Inflammatory macrophage (primary cell): ENCODE results near the gene GABRA1.

Source experiments
- DNase-seq, 2 donors: peaks; one replicate each; pipeline ENCODE4 v3.0.0-alpha.2; 2020 to 2022
- total RNA-seq, 18 experiments: gene quantifications; one replicate each; lab custom pipeline; 2026; ENCODE audit warnings: mixed read lengths in 6 of 18, inconsistent platforms in 2 of 18; lab: John Stamatoyannopoulos, UW

GABRA1 gene
- total RNA-seq, result 0 to 0.13 (median 0.04) reads per million in 18 experiments

GRCh38 chr5:161847941-161848391 lies at the start of gene GABRA1:
Gene GABRA1 (plus strand): TSS chr5:161848120. CDS start chr5:161850811, 2,691 bp downstream.
- no peak for DNase-seq

- DNase-seq, result no peak
Observed at GRCh38 chr5:161799316-161799715, 48.6 kb upstream of the GABRA1 start.

DNA sequence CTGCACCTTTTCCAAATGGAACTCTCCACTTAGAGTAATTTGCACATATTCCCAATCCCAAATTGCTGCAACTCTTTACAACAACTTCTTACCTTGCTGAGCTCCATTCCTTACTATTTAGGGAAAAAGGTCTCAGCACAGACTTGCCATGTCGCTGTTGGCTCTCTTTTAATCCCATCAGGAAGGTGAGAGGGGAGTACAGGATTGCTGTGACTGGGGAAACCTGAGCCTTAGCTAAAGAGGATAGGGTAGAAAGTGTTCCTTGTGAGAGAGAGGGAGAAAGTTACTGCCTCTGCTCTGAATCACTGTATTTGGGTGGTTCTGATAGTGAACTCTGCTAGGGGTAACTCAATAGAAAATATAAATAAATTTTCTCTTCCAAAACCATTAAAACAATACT lies 43.7 kb upstream of the GABRA1 start:
- DNase-seq, result no peak

DNA sequence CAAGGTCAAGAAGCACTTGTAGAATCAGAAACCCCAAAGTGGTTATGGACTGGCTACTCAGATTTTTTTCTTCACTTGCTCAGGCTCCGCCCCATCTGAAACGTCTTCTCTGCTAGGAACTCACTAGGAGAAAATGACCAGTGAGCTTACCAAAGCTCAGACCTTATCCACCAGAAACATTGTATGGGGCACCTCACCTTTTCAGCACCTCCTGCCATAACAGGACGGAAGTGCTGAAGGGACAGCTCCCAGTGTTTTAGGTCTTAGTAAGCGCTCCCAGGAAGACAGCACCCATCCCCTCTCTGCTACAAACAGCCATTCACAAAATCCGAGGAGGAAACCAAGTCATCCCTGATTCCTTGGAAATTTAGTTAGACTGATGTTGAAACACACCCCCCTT lies 1.2 kb upstream of the GABRA1 start:
- no peak for DNase-seq

DNA sequence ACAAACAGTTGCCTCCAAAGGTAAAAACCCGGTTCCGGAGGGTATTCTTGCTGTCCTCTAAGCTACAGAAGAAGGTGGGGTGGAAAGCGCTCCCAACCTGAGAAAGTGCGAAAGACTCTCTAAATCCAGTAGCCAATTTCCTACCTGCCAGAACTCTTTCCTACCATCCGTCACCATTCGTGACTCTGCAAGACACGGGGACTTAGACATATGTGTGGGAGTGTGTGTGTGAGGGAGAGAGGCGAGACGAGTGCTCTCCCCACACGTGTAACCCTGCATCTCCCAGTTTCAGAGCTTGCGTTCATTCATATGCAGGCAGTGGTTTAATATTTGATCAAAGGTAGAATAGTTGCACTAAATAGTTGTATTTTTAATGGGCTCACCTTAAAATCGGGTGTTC lies 473 bp upstream of the GABRA1 start:
- DNase-seq, result no peak

DNA sequence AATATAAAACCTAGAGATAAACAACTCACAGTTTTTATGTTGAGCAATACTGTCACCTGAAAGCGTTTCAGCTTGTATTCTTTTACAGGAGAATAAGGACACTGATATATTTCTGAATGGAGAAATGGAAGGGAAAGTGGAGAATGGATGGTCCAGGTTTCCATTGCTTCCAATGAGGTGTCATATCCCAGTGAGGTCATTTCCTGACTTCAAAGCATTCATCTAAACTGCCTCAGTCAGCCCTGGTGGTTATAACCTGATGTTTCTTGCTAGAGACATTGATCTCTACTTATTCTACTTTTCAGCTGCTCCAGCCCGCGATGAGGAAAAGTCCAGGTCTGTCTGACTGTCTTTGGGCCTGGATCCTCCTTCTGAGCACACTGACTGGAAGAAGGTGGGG lies 2.6 kb downstream of the GABRA1 start:
- no peak for DNase-seq

GRCh38 chr5:161851691-161852299 lies 3.9 kb downstream of the GABRA1 start:
- DNase-seq, result peak in 1 of 2 donors; percentile 10

DNA sequence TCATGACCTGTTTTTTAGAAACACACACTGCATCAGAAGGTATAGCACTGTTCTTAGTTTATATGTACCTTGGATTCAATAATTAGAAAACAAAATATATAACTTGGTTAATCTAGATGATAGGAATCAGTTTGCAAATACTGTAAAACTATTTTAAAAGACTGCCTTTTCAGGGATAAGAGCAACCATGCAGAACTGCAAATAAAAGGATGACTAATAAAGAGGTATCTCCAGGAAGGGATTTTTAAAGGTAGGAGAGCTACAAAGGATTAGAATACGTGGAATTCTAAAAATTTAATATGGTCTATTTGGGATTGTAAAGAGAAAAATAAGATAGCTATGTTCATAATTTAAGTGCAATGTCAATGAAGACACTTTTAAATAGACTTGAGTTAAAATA lies 9.4 kb downstream of the GABRA1 start:
- no peak for DNase-seq

GRCh38 chr5:161863259-161863658 lies 15.3 kb downstream of the GABRA1 start:
- no peak for DNase-seq

- no peak for DNase-seq
Observed at GRCh38 chr5:161863811-161864210, 15.9 kb downstream of the GABRA1 start.

DNA sequence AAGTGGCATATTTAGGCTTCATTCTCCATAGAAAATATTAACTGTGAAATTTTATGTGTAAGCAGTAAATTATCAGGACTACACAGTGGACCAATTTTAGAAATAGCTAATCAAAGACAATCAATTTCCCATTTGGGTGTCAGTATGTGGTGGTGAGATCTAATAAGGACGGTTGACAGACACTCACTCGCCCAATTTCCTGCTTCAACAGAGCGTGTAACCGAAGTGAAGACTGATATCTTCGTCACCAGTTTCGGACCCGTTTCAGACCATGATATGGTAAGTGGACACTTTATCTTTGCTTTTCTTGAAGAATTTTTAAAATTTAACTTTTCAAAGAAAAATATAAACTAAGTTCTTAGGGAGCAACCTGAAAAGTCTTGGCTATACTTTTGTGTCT lies 17.6 kb downstream of the GABRA1 start:
- DNase-seq, result no peak

DNA sequence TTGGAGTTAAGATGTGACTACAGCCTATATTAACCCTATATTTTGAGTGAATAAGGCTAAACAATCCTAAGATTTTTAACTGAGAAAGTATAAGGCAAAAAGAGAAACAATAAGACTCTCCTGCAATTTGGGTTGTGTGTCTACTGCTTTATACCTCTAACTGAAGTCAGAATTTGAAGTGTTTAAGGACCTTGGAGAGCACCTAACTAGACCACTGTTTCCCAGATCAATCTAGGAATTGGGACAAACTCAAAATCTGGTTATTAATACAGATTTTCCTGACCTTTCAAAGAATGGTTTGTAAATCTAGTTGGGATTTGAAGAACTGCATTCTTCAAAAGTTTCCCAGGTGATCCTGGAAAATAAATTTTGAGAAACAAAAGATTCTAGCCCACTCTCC lies 42.1 kb downstream of the GABRA1 start:
- DNase-seq, result no peak

GRCh38 chr5:161895514-161895913 lies 47.6 kb downstream of the GABRA1 start:
- DNase-seq, result no peak

DNA sequence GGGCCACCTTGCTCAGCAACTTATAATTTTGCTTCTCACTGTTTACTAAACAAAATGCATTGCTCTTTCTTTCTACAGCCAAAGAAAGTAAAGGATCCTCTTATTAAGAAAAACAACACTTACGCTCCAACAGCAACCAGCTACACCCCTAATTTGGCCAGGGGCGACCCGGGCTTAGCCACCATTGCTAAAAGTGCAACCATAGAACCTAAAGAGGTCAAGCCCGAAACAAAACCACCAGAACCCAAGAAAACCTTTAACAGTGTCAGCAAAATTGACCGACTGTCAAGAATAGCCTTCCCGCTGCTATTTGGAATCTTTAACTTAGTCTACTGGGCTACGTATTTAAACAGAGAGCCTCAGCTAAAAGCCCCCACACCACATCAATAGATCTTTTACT lies 49.1 kb downstream of the GABRA1 start:
- DNase-seq, result no peak

DNA sequence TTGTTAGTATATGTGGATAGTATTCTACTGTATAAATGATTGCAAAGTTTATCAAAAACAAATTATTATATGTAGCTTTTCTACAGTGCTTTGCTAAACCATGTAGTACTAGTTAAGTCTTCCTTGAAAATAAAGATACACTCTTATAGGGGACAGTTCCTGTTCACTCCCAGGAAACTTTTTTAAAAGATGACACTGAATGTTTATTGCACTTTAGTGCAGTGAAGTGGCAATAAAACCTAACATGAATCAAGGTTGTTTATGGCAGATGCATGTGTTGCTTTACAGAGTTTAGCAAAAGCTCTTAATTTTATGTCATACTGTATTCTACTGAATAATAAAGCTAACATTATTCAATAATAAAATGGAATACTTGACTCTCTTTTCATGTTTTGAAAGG lies 51.7 kb downstream of the GABRA1 start:
- no peak for DNase-seq

DNA sequence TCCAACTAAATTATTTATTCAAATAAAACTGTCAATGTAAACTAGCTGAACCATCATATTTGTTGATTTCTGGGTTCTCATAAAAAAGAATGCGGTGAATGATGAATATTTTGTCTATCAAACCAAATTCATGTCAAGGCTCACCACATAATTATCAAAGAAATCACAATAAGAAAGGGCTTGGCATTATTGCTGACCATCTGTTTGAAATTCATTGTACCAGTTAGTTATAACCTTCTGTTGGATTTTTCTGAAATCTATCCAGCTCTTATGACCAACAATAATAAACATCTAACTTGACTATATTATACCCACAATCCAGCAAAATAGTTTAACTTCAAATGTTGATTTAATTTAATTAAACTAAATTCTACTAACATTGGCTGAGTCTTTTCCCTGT lies 53.1 kb downstream of the GABRA1 start:
- DNase-seq, result no peak

DNA sequence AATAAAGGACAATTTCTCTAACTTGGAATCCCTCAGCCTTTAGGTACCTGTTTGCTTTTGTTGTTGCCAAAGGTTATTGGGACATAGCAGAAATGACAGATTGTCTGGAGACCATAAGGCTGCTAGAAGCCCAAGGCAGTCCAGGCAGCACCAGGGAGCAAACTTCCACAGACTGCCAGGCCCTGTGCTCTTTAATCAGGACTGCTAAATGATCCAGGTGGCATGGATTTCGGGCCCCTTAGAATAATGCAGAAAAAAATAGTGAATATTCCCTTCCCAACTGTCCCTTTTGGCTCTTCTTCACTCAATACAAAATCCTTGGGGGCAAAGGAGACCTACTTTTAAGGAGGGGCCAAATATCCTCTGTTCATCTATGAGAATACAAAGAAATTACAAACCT lies 73.9 kb downstream of the GABRA1 start:
- DNase-seq, result no peak

DNA sequence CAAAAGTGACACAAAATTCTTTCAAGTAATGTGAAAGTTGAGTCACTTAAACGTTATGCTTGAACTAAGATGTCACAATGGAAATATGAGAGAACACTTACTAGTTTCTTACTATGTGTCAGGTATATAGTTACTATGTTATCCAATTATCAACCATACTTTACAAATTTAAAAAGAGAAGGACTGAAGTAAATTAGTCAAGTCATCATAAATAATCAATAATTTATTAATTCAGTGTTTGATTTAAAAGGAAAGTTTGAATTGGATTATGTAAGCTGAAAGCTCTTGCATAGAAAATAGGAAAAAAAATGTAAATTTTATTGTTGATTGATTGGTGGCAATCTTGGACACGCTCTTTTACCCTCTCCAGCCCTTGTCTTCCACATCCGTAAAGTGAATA lies 76.3 kb downstream of the GABRA1 start:
- DNase-seq, result no peak

- DNase-seq, result no peak
Observed at GRCh38 chr5:161925960-161926359, 78.0 kb downstream of the GABRA1 start.

DNA sequence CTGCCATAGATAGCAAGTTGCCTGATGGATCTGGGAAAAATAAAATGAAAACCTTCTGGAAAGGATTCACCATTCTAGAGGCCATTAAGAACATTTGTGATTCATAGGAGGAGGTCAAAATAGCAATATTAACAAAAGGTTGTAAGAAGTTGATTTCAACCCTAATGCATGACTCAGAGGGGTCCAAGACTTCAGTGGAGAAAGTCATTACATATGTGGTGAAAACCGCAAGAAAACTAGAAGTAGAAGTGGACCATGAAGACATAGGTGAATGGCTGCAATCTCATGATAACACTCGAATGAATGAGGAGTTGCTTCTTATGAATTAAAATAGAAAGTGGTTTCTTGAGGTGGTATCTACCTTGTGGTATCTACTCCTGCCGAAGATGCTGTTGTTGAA lies 86.6 kb downstream of the GABRA1 start:
- DNase-seq, result no peak

DNA sequence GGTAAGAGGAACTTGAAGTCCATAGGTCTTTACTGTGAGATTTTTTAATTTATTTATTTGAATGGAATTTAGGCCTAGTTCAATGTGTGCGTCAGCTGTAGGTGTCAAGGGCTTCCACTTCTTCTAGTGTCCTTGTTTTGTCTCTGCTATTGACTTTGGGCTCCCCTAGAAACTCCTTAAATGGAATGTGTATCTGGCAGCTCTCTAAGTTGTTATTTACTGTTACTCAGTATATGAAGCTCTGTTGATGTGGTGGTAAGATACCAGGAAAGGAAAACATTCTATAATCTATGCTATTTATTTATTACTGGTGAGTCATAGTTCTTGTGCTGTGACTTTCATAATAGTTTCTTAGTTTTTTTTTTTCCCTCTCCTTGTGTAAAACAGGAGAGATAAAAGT lies 97.1 kb downstream of the GABRA1 start:
- no peak for DNase-seq

DNA sequence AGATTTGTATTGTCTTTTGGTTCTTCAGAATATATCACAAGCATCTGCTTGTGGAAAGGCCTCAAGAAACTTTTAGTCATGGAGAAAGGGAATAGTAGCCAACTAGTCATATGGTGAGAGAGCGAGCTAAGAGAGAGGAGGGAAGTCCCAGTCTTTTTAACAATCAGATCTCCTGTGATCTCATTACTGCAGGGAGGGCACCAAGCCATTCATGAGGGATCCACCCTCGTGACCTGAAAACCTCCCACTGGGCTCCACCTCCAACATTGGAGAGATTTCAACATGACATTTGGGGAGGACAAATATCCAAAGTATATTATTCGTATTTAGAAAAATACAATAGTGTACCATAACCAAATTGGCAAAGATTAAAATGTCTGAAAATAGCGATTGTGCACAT lies 99.0 kb downstream of the GABRA1 start:
- no peak for DNase-seq
